ENCODE measurements around the gene MLST8. TPM values are rescaled to one million over a fixed set of nuclear protein-coding genes. Genes with fewer than 3 reads are reported as not detected.
A peak's percentile ranks its signal among the peaks of the same experiment; 100 is the strongest.

The MLST8 gene
- total and polyA plus RNA-seq, 4 donors: 11.1 to 26.7 (median 20.2) TPM

DNA sequence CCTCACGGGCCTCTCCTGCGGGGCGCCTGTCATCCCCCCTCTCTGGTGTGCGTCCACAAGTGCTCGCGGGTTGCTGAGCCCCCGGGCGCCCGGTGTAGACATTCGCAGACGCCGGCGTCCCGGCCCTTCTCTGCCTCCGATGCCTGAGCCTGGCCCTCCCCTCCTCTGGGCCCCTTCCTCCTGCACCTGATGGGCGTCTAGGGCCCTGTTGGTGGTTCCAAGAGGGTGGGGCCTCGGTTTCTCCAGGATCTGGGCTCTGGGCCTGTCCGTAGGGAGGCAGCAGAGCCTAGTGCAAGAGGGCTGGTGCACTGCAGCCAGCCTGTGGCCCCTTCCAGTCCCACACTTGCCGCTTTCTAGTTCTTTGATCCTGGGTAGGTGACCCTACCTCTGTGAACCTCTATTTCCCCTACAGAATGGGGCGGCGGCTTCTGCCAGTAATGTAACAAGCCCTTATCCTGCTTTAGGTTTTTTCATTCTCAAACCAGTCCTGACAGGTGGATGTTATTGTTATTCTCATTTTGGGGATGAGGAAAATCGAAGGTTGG lies 18.8 kb downstream of the MLST8 start:
- TF ChIP-seq, protein P1, sequence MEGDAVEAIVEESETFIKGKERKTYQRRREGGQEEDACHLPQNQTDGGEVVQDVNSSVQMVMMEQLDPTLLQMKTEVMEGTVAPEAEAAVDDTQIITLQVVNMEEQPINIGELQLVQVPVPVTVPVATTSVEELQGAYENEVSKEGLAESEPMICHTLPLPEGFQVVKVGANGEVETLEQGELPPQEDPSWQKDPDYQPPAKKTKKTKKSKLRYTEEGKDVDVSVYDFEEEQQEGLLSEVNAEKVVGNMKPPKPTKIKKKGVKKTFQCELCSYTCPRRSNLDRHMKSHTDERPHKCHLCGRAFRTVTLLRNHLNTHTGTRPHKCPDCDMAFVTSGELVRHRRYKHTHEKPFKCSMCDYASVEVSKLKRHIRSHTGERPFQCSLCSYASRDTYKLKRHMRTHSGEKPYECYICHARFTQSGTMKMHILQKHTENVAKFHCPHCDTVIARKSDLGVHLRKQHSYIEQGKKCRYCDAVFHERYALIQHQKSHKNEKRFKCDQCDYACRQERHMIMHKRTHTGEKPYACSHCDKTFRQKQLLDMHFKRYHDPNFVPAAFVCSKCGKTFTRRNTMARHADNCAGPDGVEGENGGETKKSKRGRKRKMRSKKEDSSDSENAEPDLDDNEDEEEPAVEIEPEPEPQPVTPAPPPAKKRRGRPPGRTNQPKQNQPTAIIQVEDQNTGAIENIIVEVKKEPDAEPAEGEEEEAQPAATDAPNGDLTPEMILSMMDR (IDR thresholded peaks at IDR 0.05; ENCODE audit: low read depth, low read length, missing input control): peak; percentile 16
- TF ChIP-seq RAD21 (IDR thresholded peaks at IDR 0.05): peak; percentile 64 to 72
- no peak for TF ChIP-seq GABPA (IDR thresholded peaks at IDR 0.05 in 1 of 2, conservative IDR thresholded peaks at IDR 0.05 in 1 of 2)
- peak overlapping the region; percentile 26 to 92 for H3K9ac ChIP-seq (ENCODE audit: low read depth in 1 of 2, low read length in 2 of 2)
- no peaks in the 10 kb centered on the region for H3K27me3 ChIP-seq (ENCODE audit: control insufficient read depth in 4 of 4, insufficient read depth in 4 of 4, low read length in 3 of 4)
- peak; percentile 50 for DNase-seq (ENCODE audit: low spot score)
- H3K4me3 ChIP-seq (ENCODE audit: low read depth in 1 of 3, low read length in 3 of 3): peak overlapping the region; percentile 67 to 81 (median 72)
- 5% methylated on average over 22 of the region's 22 CpGs for WGBS
- H3K27ac ChIP-seq (ENCODE audit: low read depth in 1 of 2, low read length in 2 of 2): peak overlapping the region; percentile 65 to 75
- H3K4me1 ChIP-seq (ENCODE audit: control insufficient read depth in 4 of 4, insufficient read depth in 4 of 4, low read length in 3 of 4): peaks cover 10 to 33% (median 27%) of the 10 kb centered on the region in 4 donors
- H3K9me3 ChIP-seq (ENCODE audit: control insufficient read depth in 4 of 4, low read length in 3 of 4): no peaks in the 10 kb centered on the region
- peaks cover 0 to 6% (median 1%) of the 10 kb centered on the region in 4 donors for H3K36me3 ChIP-seq (ENCODE audit: control insufficient read depth in 4 of 4, insufficient read depth in 3 of 4, low read depth in 1 of 4, low read length in 3 of 4)

DNA sequence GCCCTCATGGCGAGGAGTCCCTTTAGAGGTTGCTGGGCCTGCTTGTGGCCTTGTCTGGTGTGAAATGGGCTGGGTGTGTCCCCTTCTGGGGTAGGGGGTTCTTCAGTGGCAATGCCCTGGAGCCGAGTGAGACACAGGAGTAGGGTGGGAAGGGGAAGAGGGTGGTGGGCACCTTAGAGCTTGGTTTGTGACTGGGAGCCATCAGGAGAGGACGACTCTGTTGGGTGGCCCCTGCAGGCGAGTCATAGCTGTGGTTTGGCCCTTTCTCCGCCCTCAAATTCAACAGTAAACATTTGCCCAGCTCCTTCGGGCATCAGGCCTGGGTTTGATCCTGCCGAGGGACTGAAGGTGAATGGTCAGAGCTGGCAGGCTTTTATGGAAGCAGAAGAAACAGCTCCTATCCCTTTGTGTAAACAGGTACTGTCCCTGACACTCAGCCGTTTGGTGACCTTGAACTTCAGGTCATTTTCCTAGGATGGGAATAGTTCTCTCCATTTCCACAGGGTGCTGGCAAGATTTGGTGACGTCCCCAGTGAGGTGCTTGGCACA lies 21.1 kb downstream of the MLST8 start:
- H3K36me3 ChIP-seq (ENCODE audit: control insufficient read depth in 4 of 4, insufficient read depth in 3 of 4, low read depth in 1 of 4, low read length in 3 of 4): peaks cover 0 to 25% (median 11%) of the 10 kb centered on the region in 4 donors
- no peak overlapping the region for H3K4me3 ChIP-seq (ENCODE audit: low read depth in 1 of 3, low read length in 3 of 3)
- H3K27me3 ChIP-seq (ENCODE audit: control insufficient read depth in 4 of 4, insufficient read depth in 4 of 4, low read length in 3 of 4): no peaks in the 10 kb centered on the region
- WGBS: 33% methylated on average over 9 of the region's 9 CpGs
- DNase-seq (ENCODE audit: low spot score): no peak
- peak overlapping the region in 1 of 2 donors; percentile 13 for H3K27ac ChIP-seq (ENCODE audit: low read depth in 1 of 2, low read length in 2 of 2)
- peaks cover 10 to 33% (median 27%) of the 10 kb centered on the region in 4 donors for H3K4me1 ChIP-seq (ENCODE audit: control insufficient read depth in 4 of 4, insufficient read depth in 4 of 4, low read length in 3 of 4)
- no peaks in the 10 kb centered on the region for H3K9me3 ChIP-seq (ENCODE audit: control insufficient read depth in 4 of 4, low read length in 3 of 4)
- H3K9ac ChIP-seq (ENCODE audit: low read depth in 1 of 2, low read length in 2 of 2): no peak overlapping the region
- TF ChIP-seq, protein P1 (IDR thresholded peaks at IDR 0.05; ENCODE audit: low read depth, low read length, missing input control): no peak
- TF ChIP-seq FOXA1 (IDR thresholded peaks at IDR 0.05) (peak; percentile 91), FOXA2 (IDR thresholded peaks at IDR 0.05) (peak; percentile 92), RXRA (IDR thresholded peaks at IDR 0.05) (peak; percentile 92 to 94), HNF4A (conservative IDR thresholded peaks at IDR 0.05) (peak; percentile 69 to 75), NR2F2 (IDR thresholded peaks at IDR 0.05) (no peak), SP1 (IDR thresholded peaks at IDR 0.05) (peak; percentile 85)

DNA sequence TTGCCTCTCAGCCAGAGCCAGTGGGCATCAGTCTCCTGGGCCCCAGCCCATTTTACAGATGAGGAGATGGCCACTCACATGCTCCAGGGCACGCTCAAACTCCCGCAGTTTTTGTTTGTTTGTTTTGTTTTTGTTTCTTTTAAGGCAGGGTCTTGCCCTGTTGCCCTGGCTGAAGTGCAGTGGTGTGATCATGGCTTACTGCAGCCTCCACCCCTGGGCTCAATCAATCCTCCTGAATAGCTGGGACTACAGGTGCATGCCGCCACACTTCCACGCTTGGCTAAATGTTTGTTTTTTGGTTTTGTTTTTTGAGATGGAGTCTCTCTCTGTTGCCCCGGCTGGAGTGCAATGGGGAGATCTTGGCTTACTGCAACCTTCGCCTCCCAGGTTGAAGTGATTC lies 21.7 kb downstream of the MLST8 start:
- Histone ChIP-seq H3K9me3 (ENCODE audit: control insufficient read depth in 4 of 4, low read length in 3 of 4) (no peaks in the 10 kb centered on the region), H3K4me1 (ENCODE audit: control insufficient read depth in 4 of 4, insufficient read depth in 4 of 4, low read length in 3 of 4) (peaks cover 10 to 33% (median 27%) of the 10 kb centered on the region in 4 donors), H3K27ac (ENCODE audit: low read depth in 1 of 2, low read length in 2 of 2) (no peak overlapping the region), H3K9ac (ENCODE audit: low read depth in 1 of 2, low read length in 2 of 2) (no peak overlapping the region), H3K36me3 (ENCODE audit: control insufficient read depth in 4 of 4, insufficient read depth in 3 of 4, low read depth in 1 of 4, low read length in 3 of 4) (peaks cover 0 to 31% (median 14%) of the 10 kb centered on the region in 4 donors), H3K27me3 (ENCODE audit: control insufficient read depth in 4 of 4, insufficient read depth in 4 of 4, low read length in 3 of 4) (no peaks in the 10 kb centered on the region), H3K4me3 (ENCODE audit: low read depth in 1 of 3, low read length in 3 of 3) (no peak overlapping the region)
- 71% methylated on average over 6 of the region's 6 CpGs for WGBS
- no peak for DNase-seq (ENCODE audit: low spot score)
- TF ChIP-seq, protein P2, sequence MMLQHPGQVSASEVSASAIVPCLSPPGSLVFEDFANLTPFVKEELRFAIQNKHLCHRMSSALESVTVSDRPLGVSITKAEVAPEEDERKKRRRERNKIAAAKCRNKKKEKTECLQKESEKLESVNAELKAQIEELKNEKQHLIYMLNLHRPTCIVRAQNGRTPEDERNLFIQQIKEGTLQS (IDR thresholded peaks at IDR 0.05): no peak
- no peak for TF ChIP-seq SP1 (IDR thresholded peaks at IDR 0.05)
- TF ChIP-seq, protein P3, sequence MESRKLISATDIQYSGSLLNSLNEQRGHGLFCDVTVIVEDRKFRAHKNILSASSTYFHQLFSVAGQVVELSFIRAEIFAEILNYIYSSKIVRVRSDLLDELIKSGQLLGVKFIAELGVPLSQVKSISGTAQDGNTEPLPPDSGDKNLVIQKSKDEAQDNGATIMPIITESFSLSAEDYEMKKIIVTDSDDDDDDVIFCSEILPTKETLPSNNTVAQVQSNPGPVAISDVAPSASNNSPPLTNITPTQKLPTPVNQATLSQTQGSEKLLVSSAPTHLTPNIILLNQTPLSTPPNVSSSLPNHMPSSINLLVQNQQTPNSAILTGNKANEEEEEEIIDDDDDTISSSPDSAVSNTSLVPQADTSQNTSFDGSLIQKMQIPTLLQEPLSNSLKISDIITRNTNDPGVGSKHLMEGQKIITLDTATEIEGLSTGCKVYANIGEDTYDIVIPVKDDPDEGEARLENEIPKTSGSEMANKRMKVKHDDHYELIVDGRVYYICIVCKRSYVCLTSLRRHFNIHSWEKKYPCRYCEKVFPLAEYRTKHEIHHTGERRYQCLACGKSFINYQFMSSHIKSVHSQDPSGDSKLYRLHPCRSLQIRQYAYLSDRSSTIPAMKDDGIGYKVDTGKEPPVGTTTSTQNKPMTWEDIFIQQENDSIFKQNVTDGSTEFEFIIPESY (IDR thresholded peaks at IDR 0.05): no peak
- TF ChIP-seq, protein P4, sequence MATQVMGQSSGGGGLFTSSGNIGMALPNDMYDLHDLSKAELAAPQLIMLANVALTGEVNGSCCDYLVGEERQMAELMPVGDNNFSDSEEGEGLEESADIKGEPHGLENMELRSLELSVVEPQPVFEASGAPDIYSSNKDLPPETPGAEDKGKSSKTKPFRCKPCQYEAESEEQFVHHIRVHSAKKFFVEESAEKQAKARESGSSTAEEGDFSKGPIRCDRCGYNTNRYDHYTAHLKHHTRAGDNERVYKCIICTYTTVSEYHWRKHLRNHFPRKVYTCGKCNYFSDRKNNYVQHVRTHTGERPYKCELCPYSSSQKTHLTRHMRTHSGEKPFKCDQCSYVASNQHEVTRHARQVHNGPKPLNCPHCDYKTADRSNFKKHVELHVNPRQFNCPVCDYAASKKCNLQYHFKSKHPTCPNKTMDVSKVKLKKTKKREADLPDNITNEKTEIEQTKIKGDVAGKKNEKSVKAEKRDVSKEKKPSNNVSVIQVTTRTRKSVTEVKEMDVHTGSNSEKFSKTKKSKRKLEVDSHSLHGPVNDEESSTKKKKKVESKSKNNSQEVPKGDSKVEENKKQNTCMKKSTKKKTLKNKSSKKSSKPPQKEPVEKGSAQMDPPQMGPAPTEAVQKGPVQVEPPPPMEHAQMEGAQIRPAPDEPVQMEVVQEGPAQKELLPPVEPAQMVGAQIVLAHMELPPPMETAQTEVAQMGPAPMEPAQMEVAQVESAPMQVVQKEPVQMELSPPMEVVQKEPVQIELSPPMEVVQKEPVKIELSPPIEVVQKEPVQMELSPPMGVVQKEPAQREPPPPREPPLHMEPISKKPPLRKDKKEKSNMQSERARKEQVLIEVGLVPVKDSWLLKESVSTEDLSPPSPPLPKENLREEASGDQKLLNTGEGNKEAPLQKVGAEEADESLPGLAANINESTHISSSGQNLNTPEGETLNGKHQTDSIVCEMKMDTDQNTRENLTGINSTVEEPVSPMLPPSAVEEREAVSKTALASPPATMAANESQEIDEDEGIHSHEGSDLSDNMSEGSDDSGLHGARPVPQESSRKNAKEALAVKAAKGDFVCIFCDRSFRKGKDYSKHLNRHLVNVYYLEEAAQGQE (IDR thresholded peaks at IDR 0.05): no peak
- TF ChIP-seq RXRA (IDR thresholded peaks at IDR 0.05): no peak
- TF ChIP-seq, protein P1 (IDR thresholded peaks at IDR 0.05; ENCODE audit: low read depth, low read length, missing input control): no peak
- TF ChIP-seq NR2F2 (IDR thresholded peaks at IDR 0.05): no peak
- no peak for TF ChIP-seq FOXA2 (IDR thresholded peaks at IDR 0.05)

Data from liver (tissue), 9 donors.